Calu3 (cell line): ENCODE data around the gene ELFN1. TPM values are rescaled to one million over a fixed set of nuclear protein-coding genes. Genes with fewer than 3 reads are reported as not detected.

Experiments
- BruUV-seq: library from RNA; stranded (reverse); fragments of 400-500 nt; replicated peaks from 2 replicates; lab custom pipeline; 2021; lab: Mats Ljungman, UMichigan
- CTCF ChIA-PET: fragments of 300-600 bp; sonication (Branson Sonifier 250); formaldehyde crosslinking; loops from one replicate; lab custom pipeline; 2022; ENCODE audit warnings: antibody characterized with exemption; lab: Charles Lee
- DNase-seq: peaks from one replicate; pipeline ENCODE4 v3.0.0; 2022
- H3K27ac Mint-ChIP-seq: one replicate; pipeline ENCODE4 v1.8.0; 2022; ENCODE audit warnings: mixed read lengths; ENCODE audit not compliant: unreplicated experiment
- H3K27me3 Mint-ChIP-seq: one replicate; pipeline ENCODE4 v1.8.0; 2022; ENCODE audit warnings: mixed read lengths; ENCODE audit not compliant: unreplicated experiment
- H3K36me3 Mint-ChIP-seq: one replicate; pipeline ENCODE4 v1.8.0; 2022; ENCODE audit warnings: mild to moderate bottlenecking, moderate library complexity, mixed read lengths; ENCODE audit not compliant: insufficient read depth, unreplicated experiment
- H3K4me1 Mint-ChIP-seq: one replicate; pipeline ENCODE4 v1.8.0; 2022; ENCODE audit warnings: mild to moderate bottlenecking, low read depth, mixed read lengths; ENCODE audit not compliant: unreplicated experiment
- H3K4me3 Mint-ChIP-seq: one replicate; pipeline ENCODE4 v1.8.0; 2022; ENCODE audit warnings: mild to moderate bottlenecking, low read depth, moderate library complexity, mixed read lengths; ENCODE audit not compliant: unreplicated experiment
- H3K9me3 Mint-ChIP-seq: one replicate; pipeline ENCODE4 v1.8.0; 2022; ENCODE audit warnings: low read depth, mixed read lengths; ENCODE audit not compliant: unreplicated experiment
- intact Hi-C: fragments of 100-400 bp; cut with micrococcal nuclease; formaldehyde crosslinking; loops from one replicate; pipeline ENCODE4 v1.10.0; 2022; ENCODE audit not compliant: unreplicated experiment
- total RNA-seq: library from RNA; stranded (reverse); gene quantifications from 2 replicates; pipeline ENCODE4 v1.2.3, GENCODE V29; 2022
- TF ChIP-seq, protein P1 (sequence below): fragments of 200-600 bp; IDR thresholded peaks from one replicate; pipeline ENCODE4 v1.8.0; 2022; ENCODE audit warnings: antibody characterized with exemption; ENCODE audit not compliant: unreplicated experiment

The ELFN1 gene
- total RNA-seq, 1 experiment from 2014 or later: not detected

GRCh38 chr7:1712907-1713501 is 42.9 kb downstream of the ELFN1 start:
- Mint-ChIP-seq H3K4me3 (no peak overlapping the region), H3K9me3 (no peaks in the 10 kb centered on the region), H3K27ac (no peak overlapping the region), H3K4me1 (peaks cover 22% of the 10 kb centered on the region), H3K27me3 (peaks cover 96% of the 10 kb centered on the region), H3K36me3 (peaks cover 12% of the 10 kb centered on the region)
- CTCF ChIA-PET: no interaction called here
- no peak for DNase-seq
- TF ChIP-seq, protein P1, sequence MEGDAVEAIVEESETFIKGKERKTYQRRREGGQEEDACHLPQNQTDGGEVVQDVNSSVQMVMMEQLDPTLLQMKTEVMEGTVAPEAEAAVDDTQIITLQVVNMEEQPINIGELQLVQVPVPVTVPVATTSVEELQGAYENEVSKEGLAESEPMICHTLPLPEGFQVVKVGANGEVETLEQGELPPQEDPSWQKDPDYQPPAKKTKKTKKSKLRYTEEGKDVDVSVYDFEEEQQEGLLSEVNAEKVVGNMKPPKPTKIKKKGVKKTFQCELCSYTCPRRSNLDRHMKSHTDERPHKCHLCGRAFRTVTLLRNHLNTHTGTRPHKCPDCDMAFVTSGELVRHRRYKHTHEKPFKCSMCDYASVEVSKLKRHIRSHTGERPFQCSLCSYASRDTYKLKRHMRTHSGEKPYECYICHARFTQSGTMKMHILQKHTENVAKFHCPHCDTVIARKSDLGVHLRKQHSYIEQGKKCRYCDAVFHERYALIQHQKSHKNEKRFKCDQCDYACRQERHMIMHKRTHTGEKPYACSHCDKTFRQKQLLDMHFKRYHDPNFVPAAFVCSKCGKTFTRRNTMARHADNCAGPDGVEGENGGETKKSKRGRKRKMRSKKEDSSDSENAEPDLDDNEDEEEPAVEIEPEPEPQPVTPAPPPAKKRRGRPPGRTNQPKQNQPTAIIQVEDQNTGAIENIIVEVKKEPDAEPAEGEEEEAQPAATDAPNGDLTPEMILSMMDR: no peak
- no TSS peak for BruUV-seq
- intact Hi-C loops: no loop called here

DNA sequence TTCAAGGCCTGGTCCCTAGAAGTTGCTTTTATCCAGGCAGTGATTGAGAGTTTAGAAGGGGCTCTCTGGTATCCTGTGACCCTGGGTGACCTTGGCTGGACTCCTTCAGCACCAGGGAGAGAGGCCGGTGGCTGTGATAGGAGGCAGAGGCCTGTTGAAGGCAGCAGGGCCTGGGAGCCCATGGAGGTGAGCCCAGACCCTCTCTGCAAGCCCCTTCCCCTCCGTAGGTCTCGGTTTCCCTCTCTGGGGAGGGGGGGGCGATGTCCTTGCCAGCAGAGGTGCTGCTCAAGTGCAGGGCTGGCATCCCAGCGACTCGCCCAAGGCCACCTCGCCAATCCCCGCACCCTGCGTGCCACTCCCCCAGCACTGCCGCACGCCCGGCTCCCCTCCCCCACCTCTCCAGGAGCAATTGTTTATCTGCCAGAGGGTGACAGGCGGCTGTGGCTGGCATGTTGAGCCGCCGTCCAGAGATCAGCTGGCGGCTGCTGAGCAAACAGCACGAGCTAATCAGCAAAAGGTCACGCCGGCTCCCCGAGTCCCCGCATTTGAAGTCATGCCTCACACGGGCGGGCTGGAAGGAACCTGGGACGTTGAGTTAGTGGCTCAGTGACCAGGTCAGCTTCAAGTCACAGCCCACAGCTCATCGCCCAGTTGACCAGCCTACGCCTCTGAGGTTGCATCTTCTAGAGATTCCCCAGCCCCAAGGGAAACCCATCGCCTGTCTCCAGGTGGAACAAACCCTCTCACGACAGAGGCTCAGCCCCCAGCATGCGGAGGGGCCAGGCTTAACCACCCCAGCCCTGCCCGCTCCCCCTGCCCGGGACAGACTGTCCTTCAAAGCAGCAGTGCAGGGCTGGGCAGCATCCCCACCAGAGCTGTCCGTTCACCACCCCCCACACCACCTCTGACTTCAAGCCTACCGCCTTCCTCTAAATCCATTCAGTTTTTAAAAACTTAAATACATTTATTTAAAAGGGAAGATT is 43.7 kb downstream of the ELFN1 start:
- Mint-ChIP-seq H3K4me1 (peaks cover 22% of the 10 kb centered on the region), H3K9me3 (no peaks in the 10 kb centered on the region), H3K27me3 (peaks cover 92% of the 10 kb centered on the region), H3K27ac (no peak overlapping the region), H3K4me3 (no peak overlapping the region), H3K36me3 (peaks cover 10% of the 10 kb centered on the region)
- intact Hi-C loops: no loop called here
- no TSS peak for BruUV-seq
- peak; percentile 47 for DNase-seq
- TF ChIP-seq, protein P1: no peak
- CTCF ChIA-PET: interaction anchor here (0.5 to 0.9 kb wide), 3 partner anchors 50 to 1814 kb away, joined by 3 to 4 read pairs (median 3); no protein-coding TSS in a partner anchor

GRCh38 chr7:1714583-1715330 is 44.7 kb downstream of the ELFN1 start:
- DNase-seq: no peak
- peaks cover 8% of the 10 kb centered on the region for H3K36me3 Mint-ChIP-seq
- no peak overlapping the region for H3K27ac Mint-ChIP-seq
- intact Hi-C loops: no loop called here
- CTCF ChIA-PET: interaction anchor here (0.5 kb wide), 1 partner anchor 49 kb away, joined by 3 read pairs; no protein-coding TSS in a partner anchor
- TF ChIP-seq, protein P1: no peak
- no peak overlapping the region for H3K4me3 Mint-ChIP-seq
- H3K27me3 Mint-ChIP-seq: peaks cover 87% of the 10 kb centered on the region
- BruUV-seq: no TSS peak
- H3K4me1 Mint-ChIP-seq: peaks cover 22% of the 10 kb centered on the region
- no peaks in the 10 kb centered on the region for H3K9me3 Mint-ChIP-seq

DNA sequence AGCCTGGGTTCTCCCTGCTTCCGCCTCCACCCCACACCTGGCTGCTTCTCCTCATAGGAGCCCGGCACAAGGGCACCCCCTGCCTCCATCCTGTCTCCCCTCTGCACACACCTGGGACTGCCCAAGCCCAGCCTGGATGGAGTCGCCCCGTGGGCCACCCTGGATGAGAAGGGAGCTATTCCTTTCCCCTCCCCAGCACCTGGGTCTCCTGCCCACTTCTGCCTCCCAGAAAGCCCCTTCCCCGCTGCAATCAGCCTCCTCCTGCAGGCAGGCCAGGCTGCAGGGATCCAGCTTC is 45.2 kb downstream of the ELFN1 start:
- CTCF ChIA-PET: interaction anchor here (1.2 kb wide), 1 partner anchor 21 kb away, joined by 3 read pairs; no protein-coding TSS in a partner anchor
- peaks cover 8% of the 10 kb centered on the region for H3K36me3 Mint-ChIP-seq
- H3K27me3 Mint-ChIP-seq: peaks cover 89% of the 10 kb centered on the region
- intact Hi-C loops: no loop called here
- TF ChIP-seq, protein P1: no peak
- DNase-seq: no peak
- no peaks in the 10 kb centered on the region for H3K9me3 Mint-ChIP-seq
- H3K4me3 Mint-ChIP-seq: no peak overlapping the region
- H3K27ac Mint-ChIP-seq: no peak overlapping the region
- no TSS peak for BruUV-seq
- peaks cover 22% of the 10 kb centered on the region for H3K4me1 Mint-ChIP-seq
